C4-2B (cell line): ENCODE measurements around the gene GJA9.

Experiments
- CTCF ChIP-seq: fragments of 450-650 bp; conservative IDR thresholded peaks from 2 replicates; pipeline ENCODE4 v1.5.1; 2017; ENCODE audit warnings: mild to moderate bottlenecking
- ZFX ChIP-seq: fragments of 450-650 bp; IDR thresholded peaks from 2 replicates; pipeline ENCODE4 v1.6.1; 2017

- TF ChIP-seq CTCF: no peak
- no peak for TF ChIP-seq ZFX
Measured at GRCh38 chr1:38852780-38853179, 28.6 kb downstream of the GJA9 start.
